HepG2 (cell line): ENCODE measurements around the gene ASCC2. TPM values are rescaled to one million over a fixed set of nuclear protein-coding genes. Genes with fewer than 3 reads are reported as not detected.
A peak's percentile ranks its signal among the peaks of the same experiment; 100 is the strongest.

Experiments used
- DR1 ChIP-seq: sonication (generic); formaldehyde crosslinking; IDR thresholded peaks from 2 replicates; pipeline ENCODE4 v1.8.0; 2021; ENCODE audit warnings: mild to moderate bottlenecking, missing genetic modification reagents, inconsistent platforms
- FOXC1 ChIP-seq: sonication (generic); formaldehyde crosslinking; IDR thresholded peaks from 2 replicates; pipeline ENCODE4 v1.8.0; 2022; ENCODE audit warnings: mild to moderate bottlenecking, missing genetic modification reagents, borderline replicate concordance
- HNRNPLL ChIP-seq: fragments of 200-400 bp; formaldehyde crosslinking; IDR thresholded peaks from 2 replicates; pipeline ENCODE4 v1.6.1; 2017; ENCODE audit warnings: mild to moderate bottlenecking, low read depth, low read length; ENCODE audit not compliant: poor library complexity, severe bottlenecking
- HOXA9 ChIP-seq: sonication (generic); formaldehyde crosslinking; IDR thresholded peaks from 2 replicates; pipeline ENCODE4 v1.8.1; 2022; ENCODE audit warnings: missing genetic modification reagents, mild to moderate bottlenecking, moderate library complexity, borderline replicate concordance
- IRF2 ChIP-seq: IDR thresholded peaks from 2 replicates; pipeline ENCODE4 v1.6.1; 2018; ENCODE audit warnings: missing genetic modification reagents, missing compliant biosample characterization
- MTF2 ChIP-seq: sonication (generic); formaldehyde crosslinking; IDR thresholded peaks from 2 replicates; pipeline ENCODE4 v1.5.0; 2020; ENCODE audit warnings: missing genetic modification reagents, borderline replicate concordance
- REXO4 ChIP-seq: sonication (generic); formaldehyde crosslinking; IDR thresholded peaks from 2 replicates; pipeline ENCODE4 v1.8.0; 2022; ENCODE audit warnings: missing genetic modification reagents, mild to moderate bottlenecking, borderline replicate concordance
- SOX13 ChIP-seq, 3 experiments: fragments of 450-650 bp in 1 of 3; sonication (generic) in 1 of 3; formaldehyde crosslinking in 1 of 3; IDR thresholded peaks in 2 of 3; conservative IDR thresholded peaks in 1 of 3; 2 replicates each; pipeline versions ENCODE4 v1.5.0 to v1.6.1; 2016 to 2020; ENCODE audit warnings: antibody characterized with exemption in 1 of 3, mild to moderate bottlenecking in 1 of 3, missing compliant biosample characterization in 1 of 3, missing genetic modification reagents in 1 of 3, moderate library complexity in 1 of 3
- SP2 ChIP-seq: sonication (generic); formaldehyde crosslinking; IDR thresholded peaks from 2 replicates; pipeline ENCODE4 v1.5.1; 2020; ENCODE audit warnings: mild to moderate bottlenecking, missing genetic modification reagents
- ZFP36L2 ChIP-seq: sonication (generic); formaldehyde crosslinking; IDR thresholded peaks from 2 replicates; pipeline ENCODE4 v1.4.0; 2020; ENCODE audit warnings: missing genetic modification reagents
- ZFY ChIP-seq: sonication (generic); formaldehyde crosslinking; IDR thresholded peaks from 2 replicates; pipeline ENCODE4 v1.4.0; 2020; ENCODE audit warnings: missing genetic modification reagents
- ZNF446 ChIP-seq: sonication (generic); formaldehyde crosslinking; IDR thresholded peaks from 2 replicates; pipeline ENCODE4 v1.5.0; 2020; ENCODE audit warnings: mild to moderate bottlenecking, missing genetic modification reagents
- ZNF83 ChIP-seq: sonication (generic); formaldehyde crosslinking; IDR thresholded peaks from 2 replicates; pipeline ENCODE4 v1.4.0; 2020; ENCODE audit warnings: missing genetic modification reagents, mild to moderate bottlenecking, borderline replicate concordance
- polyA plus RNA-seq, 8 experiments: library from polyadenylated mRNA; depleted of rRNA in 3 of 8; stranded (reverse) in 7 of 8; unstranded in 1 of 8; fragments of >200 nt; fragmentation: Illumina TruSeq in 4 of 8; extraction: Trizol in 4 of 8; gene quantifications; 2 replicates each; pipeline versions ENCODE4 v1.2.1 to v1.2.3, GENCODE V29; 2011 to 2016; ENCODE audit warnings: low read depth in 4 of 8, missing spikeins in 1 of 8, mixed read lengths in 1 of 8; ENCODE audit not compliant: insufficient read depth in 1 of 8
- total RNA-seq, 5 experiments: library from RNA; depleted of rRNA; stranded (reverse); fragments of >200 nt; fragmentation: Illumina TruSeq; extraction: Trizol; gene quantifications; 2 replicates each; pipeline ENCODE4 v1.2.3, GENCODE V29; 2016; ENCODE audit warnings: low read depth in 1 of 5
- TF ChIP-seq, protein P1 (sequence below): sonication (generic); formaldehyde crosslinking; IDR thresholded peaks from 2 replicates; pipeline ENCODE4 v1.4.0; 2020; ENCODE audit warnings: missing genetic modification reagents
- TF ChIP-seq, protein P2 (sequence below): sonication (generic); formaldehyde crosslinking; IDR thresholded peaks from 2 replicates; pipeline ENCODE4 v1.5.0; 2020; ENCODE audit warnings: mild to moderate bottlenecking, missing genetic modification reagents, moderate library complexity
- TF ChIP-seq, protein P3 (sequence below): sonication (generic); formaldehyde crosslinking; IDR thresholded peaks from 2 replicates; pipeline ENCODE4 v1.4.0; 2020; ENCODE audit warnings: mild to moderate bottlenecking, missing genetic modification reagents
- TF ChIP-seq, protein P4 (sequence below): sonication (generic); formaldehyde crosslinking; IDR thresholded peaks from 2 replicates; pipeline ENCODE4 v1.5.0; 2020; ENCODE audit warnings: missing genetic modification reagents
- TF ChIP-seq, protein P5 (sequence below): sonication (generic); formaldehyde crosslinking; IDR thresholded peaks from 2 replicates; pipeline ENCODE4 v1.4.0; 2020; ENCODE audit warnings: missing genetic modification reagents, mild to moderate bottlenecking, borderline replicate concordance
- TF ChIP-seq, protein P6 (sequence below): sonication (generic); formaldehyde crosslinking; conservative IDR thresholded peaks from 2 replicates; pipeline ENCODE4 v1.8.0; 2022; ENCODE audit warnings: low read depth, missing genetic modification reagents

ASCC2 gene
- total and polyA plus RNA-seq, 2 of the 13 experiments (the other 11 are each of a cell fraction or from before 2014, with no cell fraction given) = 26.2 to 26.3 TPM

DNA sequence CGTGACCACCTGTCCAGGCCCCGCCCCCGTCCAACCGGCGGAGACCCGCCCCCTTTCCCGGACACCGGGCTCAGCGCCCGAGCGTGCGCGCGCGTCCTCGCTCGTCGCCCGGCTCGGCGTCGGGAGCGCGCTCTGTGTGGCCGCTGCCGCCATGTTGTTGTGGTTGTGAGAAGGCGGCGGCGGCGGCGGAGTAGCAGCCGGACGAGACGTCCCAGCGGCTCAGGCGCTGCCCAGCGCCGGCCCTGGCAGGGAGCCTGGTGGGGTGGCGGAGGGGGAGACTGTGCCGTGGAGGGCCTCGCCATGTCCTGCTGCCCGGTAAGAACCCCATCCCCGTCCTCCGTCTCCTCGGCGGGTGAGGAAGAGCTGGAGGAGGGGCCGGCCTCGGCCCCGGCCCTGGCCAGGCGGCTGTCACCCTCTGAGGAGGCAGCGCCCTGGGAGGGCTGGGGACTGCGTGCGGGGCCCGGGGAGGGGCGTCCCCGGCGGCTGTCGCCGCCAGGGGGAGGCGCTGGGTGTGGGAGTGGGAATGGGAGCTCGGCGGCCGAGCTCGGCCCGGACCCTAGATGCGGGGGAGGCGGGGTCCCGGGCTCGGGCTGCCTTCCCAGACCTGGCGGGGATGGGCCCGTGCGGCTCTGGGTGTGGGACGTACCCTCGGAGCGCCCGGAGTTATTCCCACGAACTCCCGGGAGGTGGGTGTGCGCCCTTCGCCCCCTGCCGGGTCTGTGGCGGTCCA, 45.1 kb upstream of the ASCC2 start, which contains the start of gene MTMR3 (continued):
- TF ChIP-seq, protein P1, sequence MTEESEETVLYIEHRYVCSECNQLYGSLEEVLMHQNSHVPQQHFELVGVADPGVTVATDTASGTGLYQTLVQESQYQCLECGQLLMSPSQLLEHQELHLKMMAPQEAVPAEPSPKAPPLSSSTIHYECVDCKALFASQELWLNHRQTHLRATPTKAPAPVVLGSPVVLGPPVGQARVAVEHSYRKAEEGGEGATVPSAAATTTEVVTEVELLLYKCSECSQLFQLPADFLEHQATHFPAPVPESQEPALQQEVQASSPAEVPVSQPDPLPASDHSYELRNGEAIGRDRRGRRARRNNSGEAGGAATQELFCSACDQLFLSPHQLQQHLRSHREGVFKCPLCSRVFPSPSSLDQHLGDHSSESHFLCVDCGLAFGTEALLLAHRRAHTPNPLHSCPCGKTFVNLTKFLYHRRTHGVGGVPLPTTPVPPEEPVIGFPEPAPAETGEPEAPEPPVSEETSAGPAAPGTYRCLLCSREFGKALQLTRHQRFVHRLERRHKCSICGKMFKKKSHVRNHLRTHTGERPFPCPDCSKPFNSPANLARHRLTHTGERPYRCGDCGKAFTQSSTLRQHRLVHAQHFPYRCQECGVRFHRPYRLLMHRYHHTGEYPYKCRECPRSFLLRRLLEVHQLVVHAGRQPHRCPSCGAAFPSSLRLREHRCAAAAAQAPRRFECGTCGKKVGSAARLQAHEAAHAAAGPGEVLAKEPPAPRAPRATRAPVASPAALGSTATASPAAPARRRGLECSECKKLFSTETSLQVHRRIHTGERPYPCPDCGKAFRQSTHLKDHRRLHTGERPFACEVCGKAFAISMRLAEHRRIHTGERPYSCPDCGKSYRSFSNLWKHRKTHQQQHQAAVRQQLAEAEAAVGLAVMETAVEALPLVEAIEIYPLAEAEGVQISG = peak; percentile 32; the same call in 1 of the 2 replicates
- TF ChIP-seq MTF2 (peak; percentile 76; the same call in 1 of the 2 replicates), ZNF83 (0 out of 2 replicates have a peak, but pooled peaks have one; percentile 68), ZFY (CRISPR knock-in tag) (peak; percentile 76), SOX13 (IDR thresholded peaks at IDR 0.05) (no peak), SOX13 (CRISPR knock-in tag; conservative IDR thresholded peaks at IDR 0.05 in 1 of 2, IDR thresholded peaks at IDR 0.05 in 1 of 2) (no peak), ZNF446 (CRISPR knock-in tag) (0 out of 2 replicates have a peak, but pooled peaks have one; percentile 80), HNRNPLL (no peak), ZFP36L2 (CRISPR knock-in tag) (no peak), HOXA9 (CRISPR knock-in tag) (no peak; the same call in 1 of the 2 replicates), REXO4 (no peak), IRF2 (no peak; the same call in 1 of the 2 replicates), FOXC1 (CRISPR knock-in tag) (peak; percentile 63; the same call in 1 of the 2 replicates), DR1 (CRISPR knock-in tag) (no peak), SP2 (no peak)
- TF ChIP-seq, protein P2, sequence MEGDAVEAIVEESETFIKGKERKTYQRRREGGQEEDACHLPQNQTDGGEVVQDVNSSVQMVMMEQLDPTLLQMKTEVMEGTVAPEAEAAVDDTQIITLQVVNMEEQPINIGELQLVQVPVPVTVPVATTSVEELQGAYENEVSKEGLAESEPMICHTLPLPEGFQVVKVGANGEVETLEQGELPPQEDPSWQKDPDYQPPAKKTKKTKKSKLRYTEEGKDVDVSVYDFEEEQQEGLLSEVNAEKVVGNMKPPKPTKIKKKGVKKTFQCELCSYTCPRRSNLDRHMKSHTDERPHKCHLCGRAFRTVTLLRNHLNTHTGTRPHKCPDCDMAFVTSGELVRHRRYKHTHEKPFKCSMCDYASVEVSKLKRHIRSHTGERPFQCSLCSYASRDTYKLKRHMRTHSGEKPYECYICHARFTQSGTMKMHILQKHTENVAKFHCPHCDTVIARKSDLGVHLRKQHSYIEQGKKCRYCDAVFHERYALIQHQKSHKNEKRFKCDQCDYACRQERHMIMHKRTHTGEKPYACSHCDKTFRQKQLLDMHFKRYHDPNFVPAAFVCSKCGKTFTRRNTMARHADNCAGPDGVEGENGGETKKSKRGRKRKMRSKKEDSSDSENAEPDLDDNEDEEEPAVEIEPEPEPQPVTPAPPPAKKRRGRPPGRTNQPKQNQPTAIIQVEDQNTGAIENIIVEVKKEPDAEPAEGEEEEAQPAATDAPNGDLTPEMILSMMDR = peak; percentile 54
- TF ChIP-seq, protein P3, sequence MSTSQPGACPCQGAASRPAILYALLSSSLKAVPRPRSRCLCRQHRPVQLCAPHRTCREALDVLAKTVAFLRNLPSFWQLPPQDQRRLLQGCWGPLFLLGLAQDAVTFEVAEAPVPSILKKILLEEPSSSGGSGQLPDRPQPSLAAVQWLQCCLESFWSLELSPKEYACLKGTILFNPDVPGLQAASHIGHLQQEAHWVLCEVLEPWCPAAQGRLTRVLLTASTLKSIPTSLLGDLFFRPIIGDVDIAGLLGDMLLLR = no peak
- TF ChIP-seq, protein P4, sequence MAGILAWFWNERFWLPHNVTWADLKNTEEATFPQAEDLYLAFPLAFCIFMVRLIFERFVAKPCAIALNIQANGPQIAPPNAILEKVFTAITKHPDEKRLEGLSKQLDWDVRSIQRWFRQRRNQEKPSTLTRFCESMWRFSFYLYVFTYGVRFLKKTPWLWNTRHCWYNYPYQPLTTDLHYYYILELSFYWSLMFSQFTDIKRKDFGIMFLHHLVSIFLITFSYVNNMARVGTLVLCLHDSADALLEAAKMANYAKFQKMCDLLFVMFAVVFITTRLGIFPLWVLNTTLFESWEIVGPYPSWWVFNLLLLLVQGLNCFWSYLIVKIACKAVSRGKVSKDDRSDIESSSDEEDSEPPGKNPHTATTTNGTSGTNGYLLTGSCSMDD (CRISPR knock-in tag) = no peak
- TF ChIP-seq, protein P5, sequence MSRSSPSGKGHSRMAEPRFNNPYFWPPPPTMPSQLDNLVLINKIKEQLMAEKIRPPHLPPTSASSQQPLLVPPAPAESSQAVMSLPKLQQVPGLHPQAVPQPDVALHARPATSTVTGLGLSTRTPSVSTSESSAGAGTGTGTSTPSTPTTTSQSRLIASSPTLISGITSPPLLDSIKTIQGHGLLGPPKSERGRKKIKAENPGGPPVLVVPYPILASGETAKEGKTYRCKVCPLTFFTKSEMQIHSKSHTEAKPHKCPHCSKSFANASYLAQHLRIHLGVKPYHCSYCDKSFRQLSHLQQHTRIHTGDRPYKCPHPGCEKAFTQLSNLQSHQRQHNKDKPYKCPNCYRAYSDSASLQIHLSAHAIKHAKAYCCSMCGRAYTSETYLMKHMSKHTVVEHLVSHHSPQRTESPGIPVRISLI (CRISPR knock-in tag) = no peak
- TF ChIP-seq, protein P6, sequence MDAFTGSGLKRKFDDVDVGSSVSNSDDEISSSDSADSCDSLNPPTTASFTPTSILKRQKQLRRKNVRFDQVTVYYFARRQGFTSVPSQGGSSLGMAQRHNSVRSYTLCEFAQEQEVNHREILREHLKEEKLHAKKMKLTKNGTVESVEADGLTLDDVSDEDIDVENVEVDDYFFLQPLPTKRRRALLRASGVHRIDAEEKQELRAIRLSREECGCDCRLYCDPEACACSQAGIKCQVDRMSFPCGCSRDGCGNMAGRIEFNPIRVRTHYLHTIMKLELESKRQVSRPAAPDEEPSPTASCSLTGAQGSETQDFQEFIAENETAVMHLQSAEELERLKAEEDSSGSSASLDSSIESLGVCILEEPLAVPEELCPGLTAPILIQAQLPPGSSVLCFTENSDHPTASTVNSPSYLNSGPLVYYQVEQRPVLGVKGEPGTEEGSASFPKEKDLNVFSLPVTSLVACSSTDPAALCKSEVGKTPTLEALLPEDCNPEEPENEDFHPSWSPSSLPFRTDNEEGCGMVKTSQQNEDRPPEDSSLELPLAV (CRISPR knock-in tag) = no peak
